ENCODE data around the gene FXYD3.
A peak's percentile ranks its signal among the peaks of the same experiment; 100 is the strongest.

FXYD3 gene

GRCh38 chr19:35106291-35106583, 9.4 kb upstream of the FXYD3 start:
- DNase-seq (ENCODE audit: low spot score): no peak

GRCh38 chr19:35106898-35107541, 8.6 kb upstream of the FXYD3 start:
- no peak for DNase-seq (ENCODE audit: low spot score)

- no peak for DNase-seq (ENCODE audit: low spot score)
These were observed 8.1 kb upstream of the FXYD3 start for GRCh38 chr19:35107545-35107944.

GRCh38 chr19:35108730-35109129, 6.9 kb upstream of the FXYD3 start:
- no peak for DNase-seq (ENCODE audit: low spot score)

- DNase-seq (ENCODE audit: low spot score): no peak
These were observed 6.1 kb upstream of the FXYD3 start for GRCh38 chr19:35109395-35110112.

- DNase-seq (ENCODE audit: low spot score): no peak
These were observed 4.6 kb upstream of the FXYD3 start for GRCh38 chr19:35110974-35111373.

- no peak for DNase-seq (ENCODE audit: low spot score)
These were observed 2.5 kb upstream of the FXYD3 start for GRCh38 chr19:35112995-35113688.

GRCh38 chr19:35114353-35115176, 1.1 kb upstream of the FXYD3 start:
- peak; percentile 57 for DNase-seq (ENCODE audit: low spot score)

- DNase-seq (ENCODE audit: low spot score): no peak
These were observed 614 bp downstream of the FXYD3 start for GRCh38 chr19:35116072-35116801.

- no peak for DNase-seq (ENCODE audit: low spot score)
These were observed 1.5 kb downstream of the FXYD3 start for GRCh38 chr19:35117116-35117515.

- DNase-seq (ENCODE audit: low spot score): no peak
These were observed 2.2 kb downstream of the FXYD3 start for GRCh38 chr19:35117799-35118198.

- DNase-seq (ENCODE audit: low spot score): no peak
These were observed 2.8 kb downstream of the FXYD3 start for GRCh38 chr19:35118268-35119020.

- no peak for DNase-seq (ENCODE audit: low spot score)
These were observed 3.5 kb downstream of the FXYD3 start for GRCh38 chr19:35119091-35119490.

GRCh38 chr19:35119578-35120155, 4.0 kb downstream of the FXYD3 start:
- no peak for DNase-seq (ENCODE audit: low spot score)

- no peak for DNase-seq (ENCODE audit: low spot score)
These were observed 4.9 kb downstream of the FXYD3 start for GRCh38 chr19:35120492-35120891.

GRCh38 chr19:35120898-35121297, 5.3 kb downstream of the FXYD3 start:
- DNase-seq (ENCODE audit: low spot score): no peak

GRCh38 chr19:35122687-35123551, 7.3 kb downstream of the FXYD3 start:
- no peak for DNase-seq (ENCODE audit: low spot score)

GRCh38 chr19:35123573-35123972, 8.0 kb downstream of the FXYD3 start:
- DNase-seq (ENCODE audit: low spot score): no peak

Measured in CD4-positive, alpha-beta T cell treated with Interleukin-6 at 100 ng/mL for 8 hours (primary cell).